Activated CD4-positive, alpha-beta T cell treated with anti-CD3 and anti-CD28 coated beads for 36 hours (primary cell): ENCODE data around the gene ATF3. TPM values are rescaled to one million over a fixed set of nuclear protein-coding genes. Genes with fewer than 3 reads are reported as not detected.

Source experiments
- ATAC-seq: fragments of 200-7000 bp; cut with Tn5 transposase; one replicate; pipeline ENCODE4 v1.10.0; 2021; ENCODE audit warnings: mild to moderate bottlenecking, moderate library complexity
- CTCF ChIA-PET: fragments of 350-600 bp; sonication (Branson Sonifier 250); formaldehyde crosslinking; loops from one replicate; lab custom pipeline; 2021; ENCODE audit warnings: antibody characterized with exemption; lab: Charles Lee
- POLR2A ChIA-PET: fragments of 350-600 bp; sonication (Branson Sonifier 250); formaldehyde crosslinking; loops from one replicate; lab custom pipeline; 2021; ENCODE audit warnings: antibody characterized with exemption, inconsistent platforms; lab: Charles Lee
- DNase-seq: peaks from one replicate; pipeline ENCODE4 v3.0.0-alpha.2; 2020
- H3K27ac Mint-ChIP-seq: one replicate; pipeline ENCODE4 v1.8.0; 2021; ENCODE audit warnings: mixed read lengths
- H3K27me3 Mint-ChIP-seq: one replicate; pipeline ENCODE4 v1.8.0; 2021; ENCODE audit warnings: mixed read lengths
- H3K36me3 Mint-ChIP-seq: one replicate; pipeline ENCODE4 v1.8.0; 2021; ENCODE audit warnings: low read depth, mixed read lengths
- H3K4me1 Mint-ChIP-seq: one replicate; pipeline ENCODE4 v1.8.0; 2021; ENCODE audit warnings: mixed read lengths
- H3K4me3 Mint-ChIP-seq: one replicate; pipeline ENCODE4 v1.8.0; 2021; ENCODE audit warnings: mild to moderate bottlenecking, moderate library complexity, mixed read lengths
- H3K9me3 Mint-ChIP-seq: one replicate; pipeline ENCODE4 v1.8.0; 2021; ENCODE audit warnings: low read depth, mixed read lengths
- intact Hi-C, 2 experiments: fragments of 100-400 bp; cut with DNase I in 1 of 2; cut with micrococcal nuclease in 1 of 2; formaldehyde crosslinking; loops; one replicate each; pipeline versions ENCODE4 v1.14.2 to v1.15.1; 2022 to 2024; cut with DNase I, micrococcal nuclease
- total RNA-seq, 2 experiments: library from RNA; stranded (reverse); gene quantifications; one replicate each; pipeline ENCODE4 v1.2.3, GENCODE V29; 2021

Gene ATF3
- total RNA-seq, 2 experiments from 2014 or later, result 40.3 to 44.9 TPM

DNA sequence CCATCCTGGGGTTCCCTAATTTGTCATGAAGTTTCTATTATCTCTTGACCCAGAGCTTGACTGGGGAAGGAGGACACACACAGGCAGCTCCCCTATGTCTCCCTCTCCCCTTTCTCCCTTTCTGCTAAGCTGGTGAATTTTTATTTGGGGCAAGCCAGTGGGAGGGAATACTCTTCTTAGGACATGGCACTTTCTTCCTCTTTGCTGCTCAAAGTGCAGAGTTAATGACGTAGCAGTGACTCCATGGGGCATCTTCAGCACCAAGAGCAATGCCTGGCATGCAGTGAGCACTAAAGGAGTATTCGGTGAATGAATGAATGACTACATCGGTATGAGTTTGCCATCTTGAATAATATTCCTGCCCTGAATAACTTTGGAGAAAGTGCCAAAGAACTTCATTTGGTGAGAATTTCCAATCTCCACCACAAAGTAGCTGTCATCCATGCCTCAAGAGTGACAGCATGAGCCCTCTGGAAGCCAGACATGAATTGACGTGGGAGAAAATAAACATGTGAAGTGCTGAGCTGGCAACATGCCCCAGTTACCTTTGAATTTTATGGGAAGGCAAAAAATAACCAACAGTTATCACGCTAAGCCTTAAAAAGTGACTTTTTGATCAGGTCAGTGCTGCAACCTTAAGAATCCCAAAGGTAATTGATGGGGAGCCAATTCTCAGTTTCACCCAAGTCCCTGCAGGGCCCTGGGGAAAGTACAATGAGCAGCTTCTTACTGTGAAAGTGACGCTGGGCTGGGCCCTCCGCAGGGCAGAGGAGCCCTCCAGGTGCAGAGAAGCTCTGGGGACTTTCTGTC lies 22.1 kb upstream of the ATF3 start:
- POLR2A ChIA-PET, result no interaction called here
- Mint-ChIP-seq H3K4me1 (no peaks in the 10 kb centered on the region), H3K27me3 (peaks cover 27% of the 10 kb centered on the region), H3K4me3 (no peak overlapping the region), H3K27ac (no peak overlapping the region), H3K9me3 (no peaks in the 10 kb centered on the region), H3K36me3 (no peaks in the 10 kb centered on the region)
- ATAC-seq (no peak), DNase-seq (no peak)
- CTCF ChIA-PET, result interaction anchor here (0.7 to 1.0 kb wide), 4 partner anchors 78 to 484 kb away, joined by 3 to 4 read pairs (median 3); no protein-coding TSS in a partner anchor
- intact Hi-C loops, result no loop called here

DNA sequence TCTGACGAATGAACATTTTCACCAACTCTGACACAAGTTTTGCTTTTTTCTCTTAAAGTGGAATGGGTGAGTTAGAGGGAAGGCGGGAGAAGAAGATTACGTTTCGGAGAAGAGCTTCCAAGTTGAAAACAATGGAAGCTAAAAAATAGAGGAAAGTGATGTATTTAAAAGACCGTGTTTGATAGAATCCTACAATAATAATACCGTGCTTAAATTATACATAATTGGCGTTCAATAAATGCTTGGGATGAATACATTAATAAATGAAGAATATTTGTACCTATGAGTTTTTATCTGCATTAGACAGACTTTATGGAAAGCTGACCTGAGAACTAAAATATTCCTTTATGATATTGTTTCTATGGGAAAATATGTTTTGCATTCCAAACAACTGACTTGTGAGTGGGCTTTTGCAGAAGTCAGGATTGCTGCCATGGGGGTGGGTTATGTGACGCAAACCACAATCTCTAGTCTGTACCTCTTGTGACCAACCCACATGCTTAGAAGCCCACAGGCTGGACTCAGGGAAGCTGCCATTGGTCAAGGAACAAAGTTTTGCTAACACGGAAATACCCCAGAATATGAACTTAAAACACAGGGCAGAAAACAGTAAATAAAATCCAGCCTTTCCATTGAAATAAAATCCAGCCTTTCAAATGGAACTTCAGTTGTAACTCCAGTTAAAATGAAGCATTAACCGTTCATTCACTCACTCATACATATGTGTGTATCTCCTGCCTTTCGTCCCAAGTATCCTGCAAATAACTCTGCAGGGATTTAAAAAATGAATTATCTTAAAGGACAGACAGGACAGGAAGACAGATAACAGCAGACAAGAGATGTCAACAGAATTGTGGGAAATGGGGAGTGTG lies 21.3 kb upstream of the ATF3 start:
- POLR2A ChIA-PET, result no interaction called here
- no peaks in the 10 kb centered on the region for H3K4me1 Mint-ChIP-seq
- no peak for DNase-seq
- peaks cover 27% of the 10 kb centered on the region for H3K27me3 Mint-ChIP-seq
- no peaks in the 10 kb centered on the region for H3K9me3 Mint-ChIP-seq
- H3K36me3 Mint-ChIP-seq, result no peaks in the 10 kb centered on the region
- CTCF ChIA-PET, result interaction anchor here (0.7 to 1.0 kb wide), 3 partner anchors 77 to 131 kb away, joined by 3 to 4 read pairs (median 3); no protein-coding TSS in a partner anchor
- intact Hi-C loops, result no loop called here
- no peak for ATAC-seq
- no peak overlapping the region for H3K27ac Mint-ChIP-seq
- no peak overlapping the region for H3K4me3 Mint-ChIP-seq

DNA sequence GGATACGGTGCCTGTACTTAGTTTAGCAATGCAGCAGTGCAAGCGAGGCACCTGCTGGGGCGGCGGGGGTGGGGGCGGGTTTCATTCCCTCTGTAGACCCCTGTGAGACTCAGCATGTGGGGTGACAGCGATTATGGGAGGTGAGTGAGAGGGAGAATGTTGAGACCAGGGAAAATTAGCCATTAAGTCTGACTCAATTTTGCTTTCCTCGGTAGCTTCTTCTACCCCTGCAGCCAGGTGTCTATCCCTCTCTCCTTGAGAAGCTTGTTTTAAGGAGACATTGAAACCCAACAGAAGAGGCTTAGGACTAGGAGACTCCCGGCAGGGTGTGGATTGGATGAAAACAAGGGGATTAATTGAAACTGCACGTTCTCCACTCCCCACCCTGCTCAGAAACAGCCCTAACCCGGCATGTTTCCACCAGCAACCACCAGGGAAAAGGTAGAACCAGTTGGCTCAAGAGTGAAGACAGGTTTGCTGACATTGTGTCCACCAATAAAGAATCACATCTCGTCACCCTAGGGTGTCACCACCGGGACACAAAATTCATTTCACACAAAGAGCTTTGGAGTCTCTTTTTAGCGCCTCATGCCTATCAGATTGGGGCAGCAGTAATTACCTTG lies 20.6 kb upstream of the ATF3 start:
- no peak overlapping the region for H3K4me3 Mint-ChIP-seq
- intact Hi-C loops, result no loop called here
- H3K9me3 Mint-ChIP-seq, result no peaks in the 10 kb centered on the region
- H3K36me3 Mint-ChIP-seq, result no peaks in the 10 kb centered on the region
- no peak for ATAC-seq
- no peak for DNase-seq
- H3K4me1 Mint-ChIP-seq, result no peaks in the 10 kb centered on the region
- no peak overlapping the region for H3K27ac Mint-ChIP-seq
- ChIA-PET CTCF (interaction anchor here (1.0 kb wide), 1 partner anchor 240 kb away, joined by 4 read pairs; no protein-coding TSS in a partner anchor), POLR2A (no interaction called here)
- H3K27me3 Mint-ChIP-seq, result peaks cover 27% of the 10 kb centered on the region

DNA sequence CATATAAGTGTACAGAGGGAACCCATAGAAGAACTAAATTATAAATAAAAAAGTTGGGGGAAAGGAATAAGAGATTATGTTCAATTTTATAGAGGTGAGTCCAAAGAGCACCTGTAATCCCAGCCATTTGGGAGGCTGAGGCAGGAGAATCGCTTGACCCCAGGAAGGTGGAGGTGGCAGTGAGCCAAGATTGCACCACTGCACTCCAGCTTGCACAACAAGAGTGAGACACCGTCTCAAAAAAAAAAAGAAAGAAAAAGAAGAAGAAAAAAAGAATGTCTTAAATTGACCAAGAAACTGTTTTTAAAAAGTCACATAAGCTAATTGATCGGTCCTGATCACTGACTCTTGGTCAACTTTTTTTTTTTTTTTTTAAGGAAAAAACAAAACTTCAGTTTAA lies 19.1 kb upstream of the ATF3 start:
- DNase-seq (no peak), ATAC-seq (no peak)
- intact Hi-C loops, result no loop called here
- no peaks in the 10 kb centered on the region for H3K4me1 Mint-ChIP-seq
- H3K9me3 Mint-ChIP-seq, result no peaks in the 10 kb centered on the region
- no peak overlapping the region for H3K4me3 Mint-ChIP-seq
- no peaks in the 10 kb centered on the region for H3K36me3 Mint-ChIP-seq
- CTCF ChIA-PET, result interaction anchor here (0.9 to 1.2 kb wide), 2 partner anchors 22 to 908 kb away, joined by 3 to 4 read pairs; no protein-coding TSS in a partner anchor
- no peak overlapping the region for H3K27ac Mint-ChIP-seq
- POLR2A ChIA-PET, result interaction anchor here (0.8 kb wide), 1 partner anchor 15 kb away, joined by 3 read pairs; no protein-coding TSS in a partner anchor
- peaks cover 26% of the 10 kb centered on the region for H3K27me3 Mint-ChIP-seq

DNA sequence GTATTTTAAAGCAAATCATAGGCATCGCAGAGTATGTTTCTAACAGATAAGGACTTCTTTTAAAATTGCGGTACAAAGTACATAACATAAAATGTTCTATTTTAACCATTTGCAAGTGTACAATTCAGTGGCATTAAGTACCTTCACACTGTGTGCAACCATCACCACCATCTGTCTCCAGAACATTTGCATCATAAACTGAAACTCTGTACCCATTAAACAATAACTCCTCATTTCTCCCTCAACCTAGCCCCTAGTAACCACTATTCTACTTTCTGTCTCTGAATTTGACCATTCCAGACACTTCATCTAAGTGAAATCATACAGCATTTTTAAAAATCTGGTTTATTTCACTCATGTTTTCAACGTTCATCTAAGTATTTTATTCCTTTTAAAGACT lies 16.6 kb upstream of the ATF3 start:
- no peak overlapping the region for H3K4me3 Mint-ChIP-seq
- H3K4me1 Mint-ChIP-seq, result peaks cover 19% of the 10 kb centered on the region
- intact Hi-C loops, result no loop called here
- no peaks in the 10 kb centered on the region for H3K9me3 Mint-ChIP-seq
- H3K27me3 Mint-ChIP-seq, result peaks cover 16% of the 10 kb centered on the region
- ATAC-seq (no peak), DNase-seq (no peak)
- ChIA-PET POLR2A (no interaction called here), CTCF (no interaction called here)
- no peaks in the 10 kb centered on the region for H3K36me3 Mint-ChIP-seq
- H3K27ac Mint-ChIP-seq, result no peak overlapping the region

DNA sequence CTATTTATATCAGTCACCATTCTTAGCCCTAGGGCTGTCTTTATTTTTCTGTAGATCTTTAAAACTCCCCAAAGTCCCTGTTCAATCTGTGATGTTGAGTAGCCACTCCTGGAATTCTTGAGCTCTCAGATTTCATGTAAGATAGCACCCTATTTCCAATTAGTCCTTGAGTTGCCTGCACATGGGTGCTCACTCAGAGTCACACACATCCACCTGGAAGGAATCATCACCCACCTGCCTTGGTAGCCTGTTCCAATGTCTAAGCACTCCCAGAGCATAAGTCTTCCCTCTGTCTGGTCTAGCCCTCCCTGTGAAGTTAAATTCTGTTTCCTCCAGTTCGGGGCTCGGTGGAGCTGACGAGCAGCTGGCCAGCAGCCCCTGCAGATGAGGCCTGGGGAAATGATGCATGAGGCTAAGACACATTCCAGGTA lies 14.7 kb upstream of the ATF3 start:
- Mint-ChIP-seq H3K36me3 (no peaks in the 10 kb centered on the region), H3K27ac (no peak overlapping the region), H3K4me1 (peaks cover 27% of the 10 kb centered on the region), H3K9me3 (no peaks in the 10 kb centered on the region), H3K4me3 (no peak overlapping the region), H3K27me3 (peaks cover 8% of the 10 kb centered on the region)
- POLR2A ChIA-PET, result no interaction called here
- no peak for ATAC-seq
- intact Hi-C loops, result no loop called here
- DNase-seq, result no peak
- CTCF ChIA-PET, result interaction anchor here (0.7 kb wide), 1 partner anchor 11 kb away, joined by 3 read pairs; no protein-coding TSS in a partner anchor

DNA sequence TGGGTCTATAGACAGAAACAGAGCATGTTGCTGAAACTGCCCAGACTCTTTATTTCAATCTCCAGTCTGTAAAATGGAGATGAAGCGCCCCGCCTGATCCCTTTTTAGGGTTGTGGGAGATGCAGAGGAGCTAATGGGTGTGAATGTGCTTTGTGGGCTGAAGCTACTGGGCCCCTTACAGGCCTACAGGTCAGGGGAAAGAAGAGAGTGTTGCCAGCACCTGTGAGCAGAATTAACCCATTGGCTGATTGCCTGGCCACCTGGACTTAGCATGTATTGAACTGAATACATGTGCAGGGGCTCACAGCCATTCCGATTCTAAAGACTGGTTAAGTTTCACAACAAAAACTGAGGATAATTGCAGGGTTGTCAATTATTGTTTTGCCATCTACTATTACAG lies 13.9 kb upstream of the ATF3 start:
- no peak overlapping the region for H3K4me3 Mint-ChIP-seq
- POLR2A ChIA-PET, result interaction anchor here (1.0 kb wide), 1 partner anchor 27 kb away, joined by 5 read pairs; no protein-coding TSS in a partner anchor

DNA sequence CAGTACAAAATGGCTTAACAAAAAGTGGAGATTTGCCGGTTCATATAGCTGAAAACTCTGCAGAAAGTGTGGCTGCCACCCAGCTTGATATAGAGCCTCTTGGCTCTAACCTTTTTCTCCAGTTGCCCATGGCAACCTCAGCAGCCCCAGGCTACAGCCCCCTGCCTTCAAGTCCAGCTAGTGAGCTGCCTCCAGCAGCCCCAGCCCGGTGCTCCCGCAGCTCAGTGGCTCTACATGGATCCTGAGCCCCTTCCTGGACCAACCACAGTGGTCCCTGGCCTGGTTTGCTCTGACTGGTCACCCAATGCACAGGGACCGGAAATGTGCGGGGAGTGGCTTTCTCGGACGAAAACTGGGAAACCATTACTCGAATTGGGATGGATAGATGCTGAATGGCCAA lies 13.3 kb upstream of the ATF3 start:
- no peak overlapping the region for H3K4me3 Mint-ChIP-seq
- ChIA-PET POLR2A (interaction anchor here (1.0 kb wide), 1 partner anchor 28 kb away, joined by 5 read pairs; no protein-coding TSS in a partner anchor), CTCF (interaction anchor here (0.6 to 1.2 kb wide), 4 partner anchors 19 to 210 kb away, joined by 3 read pairs; no protein-coding TSS in a partner anchor)
- no peak for ATAC-seq
- peaks cover 11% of the 10 kb centered on the region for H3K27me3 Mint-ChIP-seq
- peaks cover 31% of the 10 kb centered on the region for H3K4me1 Mint-ChIP-seq
- H3K27ac Mint-ChIP-seq, result peak overlapping the region; percentile 89
- no peak for DNase-seq
- no peaks in the 10 kb centered on the region for H3K9me3 Mint-ChIP-seq
- intact Hi-C loops, result loop anchor here in 1 of 2 experiments (5.0 kb wide), 1 partner anchor 658 kb away; no protein-coding TSS in a partner anchor
- no peaks in the 10 kb centered on the region for H3K36me3 Mint-ChIP-seq

More for the DNA sequence above, 13.9 kb upstream of the ATF3 start:
- no peak for DNase-seq
- CTCF ChIA-PET, result interaction anchor here (1.0 to 1.2 kb wide), 2 partner anchors 20 to 40 kb away, joined by 3 read pairs; no protein-coding TSS in a partner anchor
- peaks cover 27% of the 10 kb centered on the region for H3K4me1 Mint-ChIP-seq
- intact Hi-C loops, result loop anchor here in 1 of 2 experiments (5.0 kb wide), 1 partner anchor 657 kb away; no protein-coding TSS in a partner anchor
- no peak overlapping the region for H3K27ac Mint-ChIP-seq
- H3K9me3 Mint-ChIP-seq, result no peaks in the 10 kb centered on the region
- H3K27me3 Mint-ChIP-seq, result peaks cover 7% of the 10 kb centered on the region
- no peak for ATAC-seq
- no peaks in the 10 kb centered on the region for H3K36me3 Mint-ChIP-seq

DNA sequence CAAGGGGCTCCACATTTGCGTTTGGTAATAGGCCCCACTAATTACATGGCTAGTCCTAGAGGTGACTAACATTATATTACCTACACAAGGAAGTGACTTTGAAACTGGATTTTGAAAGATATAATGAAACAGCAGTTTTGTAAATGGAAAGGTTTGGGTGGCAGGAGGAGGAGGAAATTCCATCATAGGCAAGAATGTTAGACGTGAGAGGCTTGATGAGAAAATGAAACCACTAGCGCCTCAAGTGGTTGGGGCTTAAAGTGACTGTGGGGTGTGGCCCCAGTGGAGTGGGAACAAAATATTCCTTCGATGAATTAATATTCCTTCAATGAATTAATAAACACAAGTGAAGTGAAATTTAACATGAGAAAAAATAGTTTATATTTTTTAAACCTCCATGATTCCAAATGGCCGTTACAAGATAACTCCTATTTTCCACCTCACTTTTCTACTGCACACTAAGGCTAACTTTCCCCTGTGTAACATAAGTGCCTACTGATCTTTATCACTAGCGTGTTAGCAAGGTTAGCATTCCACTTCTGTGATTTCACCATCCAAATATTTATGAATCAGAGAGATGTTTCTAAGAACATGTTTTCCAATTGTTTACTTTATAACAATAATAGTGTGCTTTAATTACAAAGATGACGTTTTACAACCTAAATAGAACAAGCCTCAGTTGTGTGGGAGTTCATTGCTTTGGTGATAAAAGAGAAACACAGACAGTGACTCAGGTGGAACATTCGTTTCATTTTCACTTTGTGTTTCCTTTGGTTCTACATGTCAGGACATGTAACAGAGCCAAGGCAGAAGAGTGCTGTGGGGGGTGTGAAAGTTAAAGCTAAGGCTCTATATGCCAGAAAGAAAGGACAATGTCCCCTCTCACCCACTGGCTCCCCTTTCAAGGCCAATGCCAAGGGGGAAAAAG lies 12.5 kb upstream of the ATF3 start:
- ChIA-PET POLR2A (interaction anchor here (0.5 to 2.0 kb wide), 3 partner anchors 12 to 191 kb away, joined by 4 to 14 read pairs (median 5); partner anchors contain the start of gene ATF3), CTCF (interaction anchor here (0.6 to 1.5 kb wide), 10 partner anchors 12 to 454 kb away, joined by 3 to 7 read pairs (median 4); partner anchors contain the start of gene ATF3)
- Mint-ChIP-seq H3K27ac (peak overlapping the region; percentile 89), H3K9me3 (no peaks in the 10 kb centered on the region), H3K4me1 (peaks cover 39% of the 10 kb centered on the region), H3K4me3 (peak overlapping the region; percentile 58), H3K36me3 (no peaks in the 10 kb centered on the region), H3K27me3 (peaks cover 12% of the 10 kb centered on the region)
- intact Hi-C loops, result loop anchor here (1.0 to 5.0 kb wide), 4 partner anchors 12 to 659 kb away; partner anchors contain the start of gene ATF3 (in 2 of the 2)
- ATAC-seq, result peak; percentile 91
- peak; percentile 64 for DNase-seq
